GM21423 (cell line): ENCODE measurements around the gene AFAP1.
A peak's percentile ranks its signal among the peaks of the same experiment; 100 is the strongest.

ENCODE experiments used
- ATAC-seq: cut with Tn5 transposase; IDR thresholded peaks from one replicate; pipeline ENCODE4 v1.9.1; 2021; ENCODE audit warnings: mild to moderate bottlenecking, moderate library complexity; ENCODE audit not compliant: unreplicated experiment

Gene AFAP1

GRCh38 chr4:7968262-7968896, 28.7 kb upstream of the AFAP1 start:
- ATAC-seq: no peak

- ATAC-seq: no peak
Measured at GRCh38 chr4:7967501-7968261, 28.0 kb upstream of the AFAP1 start.

GRCh38 chr4:7967063-7967440, 27.4 kb upstream of the AFAP1 start:
- no peak for ATAC-seq

GRCh38 chr4:7966281-7967062, 26.8 kb upstream of the AFAP1 start:
- no peak for ATAC-seq

- no peak for ATAC-seq
Measured at GRCh38 chr4:7964890-7965662, 25.4 kb upstream of the AFAP1 start.

GRCh38 chr4:7964459-7964858, 24.8 kb upstream of the AFAP1 start:
- ATAC-seq: no peak

- ATAC-seq: no peak
Measured at GRCh38 chr4:7963691-7964090, 24.0 kb upstream of the AFAP1 start.

GRCh38 chr4:7962609-7963508, 23.2 kb upstream of the AFAP1 start:
- ATAC-seq: no peak

GRCh38 chr4:7960790-7961655, 21.4 kb upstream of the AFAP1 start:
- peak; percentile 55 for ATAC-seq

GRCh38 chr4:7960017-7960789, 20.5 kb upstream of the AFAP1 start:
- no peak for ATAC-seq

- ATAC-seq: no peak
Measured at GRCh38 chr4:7959078-7959477, 19.4 kb upstream of the AFAP1 start.

GRCh38 chr4:7956934-7957656, 17.4 kb upstream of the AFAP1 start:
- ATAC-seq: no peak

- no peak for ATAC-seq
Measured at GRCh38 chr4:7956270-7956808, 16.7 kb upstream of the AFAP1 start.

GRCh38 chr4:7955393-7955792, 15.7 kb upstream of the AFAP1 start:
- no peak for ATAC-seq

- ATAC-seq: no peak
Measured at GRCh38 chr4:7952615-7953014, 13.0 kb upstream of the AFAP1 start.

GRCh38 chr4:7950301-7951092, 10.8 kb upstream of the AFAP1 start:
- ATAC-seq: no peak

GRCh38 chr4:7949759-7950158, 10.1 kb upstream of the AFAP1 start:
- no peak for ATAC-seq
